NCI-H774 (cell line): ENCODE measurements around the gene CCNY.
"Not testable (repeated sequence)": the region's sequence is repeated elsewhere in the genome, so short reads cannot be mapped to it uniquely, and the experiment has no call there.

Source experiments
- DNase-seq: peaks from one replicate; lab custom pipeline; 2025; lab: John Stamatoyannopoulos, UW

Gene CCNY

GRCh38 chr10:35487336-35488034 is 151.2 kb downstream of the CCNY start:
- DNase-seq, result no peak

GRCh38 chr10:35488228-35488627 is 151.9 kb downstream of the CCNY start:
- no peak for DNase-seq

- no peak for DNase-seq
These were observed 156.3 kb downstream of the CCNY start for GRCh38 chr10:35492386-35493195.

GRCh38 chr10:35493196-35494118 is 157.1 kb downstream of the CCNY start:
- no peak for DNase-seq

GRCh38 chr10:35495521-35496119 is 159.3 kb downstream of the CCNY start:
- no peak for DNase-seq

- DNase-seq, result no peak
These were observed 161.6 kb downstream of the CCNY start for GRCh38 chr10:35497909-35498308.

GRCh38 chr10:35498693-35499092 is 162.4 kb downstream of the CCNY start:
- no peak for DNase-seq

- DNase-seq, result no peak
These were observed 165.6 kb downstream of the CCNY start for GRCh38 chr10:35501923-35502322.

GRCh38 chr10:35502692-35503091 is 166.4 kb downstream of the CCNY start:
- no peak for DNase-seq

- no peak for DNase-seq
These were observed 167.3 kb downstream of the CCNY start for GRCh38 chr10:35503578-35503977.

GRCh38 chr10:35504132-35504531 is 167.8 kb downstream of the CCNY start:
- DNase-seq, result no peak

GRCh38 chr10:35505241-35505873 is 169.0 kb downstream of the CCNY start:
- no peak for DNase-seq

- no peak for DNase-seq
These were observed 170.4 kb downstream of the CCNY start for GRCh38 chr10:35506741-35507140.

- no peak for DNase-seq
These were observed 171.3 kb downstream of the CCNY start for GRCh38 chr10:35507519-35508109.

- DNase-seq, result no peak
These were observed 172.3 kb downstream of the CCNY start for GRCh38 chr10:35508647-35509046.

- no peak for DNase-seq
These were observed 174.6 kb downstream of the CCNY start for GRCh38 chr10:35510891-35511290.

GRCh38 chr10:35511647-35512046 is 175.3 kb downstream of the CCNY start:
- no peak for DNase-seq

GRCh38 chr10:35516102-35516670 is 179.9 kb downstream of the CCNY start:
- DNase-seq, result no peak

- DNase-seq, result no peak
These were observed 181.3 kb downstream of the CCNY start for GRCh38 chr10:35517431-35518181.

- DNase-seq, result not testable (repeated sequence)
These were observed 181.9 kb downstream of the CCNY start for GRCh38 chr10:35518187-35518586.
